ENCODE data around the gene TDP1.

GRCh38 chr14:90087433-90087832 lies 131.7 kb downstream of the TDP1 start:
- TF ChIP-seq ZFP36L1 (CRISPR knock-in tag; IDR thresholded peaks at IDR 0.05) (no peak), POLR2AphosphoS5 (IDR thresholded peaks at IDR 0.05; ENCODE audit: low read depth, low read length) (no peak), POLR2A (IDR thresholded peaks at IDR 0.05; ENCODE audit: insufficient read depth in 1 of 2, low read depth in 2 of 2, low read length in 2 of 2) (no peak), CTCF (CRISPR knock-in tag; IDR thresholded peaks at IDR 0.05) (no peak), ZNF788 (CRISPR knock-in tag; IDR thresholded peaks at IDR 0.05; ENCODE audit: borderline replicate concordance) (no peak), ZFP1 (CRISPR knock-in tag; IDR thresholded peaks at IDR 0.05) (no peak)

All from HepG2 (cell line).